SK-MEL-5 (cell line): ENCODE results near the gene RFPL1. TPM values are rescaled to one million over a fixed set of nuclear protein-coding genes. Genes with fewer than 3 reads are reported as not detected.

Experiments used
- DNase-seq: peaks from one replicate; pipeline ENCODE4 v3.0.0-alpha.2; 2016; ENCODE audit warnings: low read depth, low spot score
- in situ Hi-C: cut with HindIII; loops from 2 replicates; pipeline ENCODE4 v1.10.0; 2016; ENCODE audit warnings: low sequenced_read_pairs, high pct_unique_total_duplicates, low pct_unique_long_range_greater_than_20kb
- total RNA-seq: library from RNA; depleted of rRNA; stranded (reverse); fragments of >200 nt; shearing (Covaris generic); gene quantifications from 2 replicates; pipeline ENCODE4 v1.2.3, GENCODE V29; 2014

RFPL1 gene
- total RNA-seq, 1 experiment from 2014 or later = not detected

DNA sequence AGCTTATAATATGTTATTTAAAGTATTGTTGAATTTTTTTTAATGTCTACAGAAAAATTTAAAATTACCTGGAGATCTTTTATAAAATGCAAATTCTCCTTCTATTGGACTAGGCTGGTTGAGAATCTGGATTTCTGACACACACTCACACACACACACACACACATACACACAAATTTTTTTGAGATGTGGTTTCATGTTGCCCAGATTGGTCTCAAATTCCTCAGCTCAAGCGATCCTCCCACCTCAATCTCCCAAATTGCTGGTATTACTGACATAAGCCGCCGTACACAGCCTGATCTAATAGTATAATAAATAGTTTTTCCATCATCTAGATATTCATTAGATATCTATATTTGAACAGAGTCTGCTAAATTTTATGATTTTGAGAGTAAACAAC lies 4.5 kb upstream of the RFPL1 start:
- in situ Hi-C loops = no loop called here
- DNase-seq = no peak

DNA sequence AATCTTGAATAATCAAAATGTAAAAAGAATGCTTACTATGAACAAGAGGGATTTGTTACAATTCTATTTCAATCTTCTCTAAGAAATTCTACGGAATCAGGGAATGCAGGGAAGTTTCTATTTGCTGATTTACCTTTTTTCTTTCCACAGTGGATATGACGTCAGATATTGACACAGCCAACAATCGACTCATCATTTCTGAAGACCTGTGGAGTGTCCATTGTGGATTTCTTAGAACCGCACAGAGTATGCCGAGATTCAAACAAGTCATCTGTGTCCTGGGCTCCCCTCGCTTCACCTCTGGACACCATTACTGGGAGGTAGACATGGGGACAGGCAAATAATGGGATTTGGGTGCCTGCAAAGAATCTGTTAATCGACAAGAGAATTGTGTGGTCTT lies 4.1 kb upstream of the RFPL1 start:
- in situ Hi-C loops = no loop called here
- no peak for DNase-seq

GRCh38 chr22:29435236-29436136 lies 2.9 kb upstream of the RFPL1 start:
- DNase-seq = peak; percentile 74
- in situ Hi-C loops = no loop called here

GRCh38 chr22:29442976-29443375 lies 4.6 kb downstream of the RFPL1 start:
- no peak for DNase-seq
- in situ Hi-C loops = no loop called here

- in situ Hi-C loops = no loop called here
- peak; percentile 40 for DNase-seq
These were observed 5.1 kb downstream of the RFPL1 start for GRCh38 chr22:29443452-29443851.

- peak; percentile 27 for DNase-seq
- in situ Hi-C loops = no loop called here
These were observed 5.7 kb downstream of the RFPL1 start for GRCh38 chr22:29443861-29444792.

DNA sequence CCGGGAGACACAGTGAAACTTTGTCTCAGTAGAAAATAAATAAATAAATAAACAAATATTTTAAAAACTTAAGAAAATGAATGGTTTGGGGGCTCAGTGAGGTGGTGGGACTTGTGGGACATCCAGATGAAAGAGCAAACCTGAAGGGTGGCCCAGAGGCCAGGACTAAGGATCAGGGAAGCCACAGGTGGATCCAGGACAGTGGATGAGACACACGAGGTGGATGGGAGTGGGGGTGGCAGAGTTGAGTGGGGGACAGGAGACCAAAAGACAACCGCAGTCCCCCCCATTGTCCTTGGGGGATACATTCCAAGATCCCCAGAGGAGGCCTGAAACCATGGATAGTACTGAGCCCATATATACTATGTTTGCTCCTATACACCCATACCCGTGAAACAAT lies 7.1 kb downstream of the RFPL1 start:
- no peak for DNase-seq
- in situ Hi-C loops = no loop called here

DNA sequence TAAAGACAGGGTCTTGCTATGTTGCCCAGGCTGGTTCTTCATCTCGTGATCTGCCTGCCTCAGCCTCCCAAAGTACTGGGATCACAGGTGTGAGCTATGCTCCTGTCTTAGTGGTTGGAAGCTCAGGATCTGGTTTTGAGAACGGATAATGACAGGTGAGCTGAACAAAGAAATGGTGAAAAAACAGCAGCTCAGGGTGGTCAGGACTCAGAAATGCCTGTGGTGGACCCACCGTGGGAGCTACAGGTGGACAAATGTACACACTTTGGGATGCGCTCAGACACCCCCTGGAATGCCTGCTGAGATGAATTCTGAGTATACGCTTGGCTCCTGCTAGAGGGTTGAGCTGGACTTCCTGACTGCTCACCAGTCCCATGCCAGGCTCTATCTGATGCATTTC lies 9.5 kb downstream of the RFPL1 start:
- no peak for DNase-seq
- in situ Hi-C loops = no loop called here

GRCh38 chr22:29449296-29449875 lies 11.0 kb downstream of the RFPL1 start:
- in situ Hi-C loops = no loop called here
- DNase-seq = no peak

DNA sequence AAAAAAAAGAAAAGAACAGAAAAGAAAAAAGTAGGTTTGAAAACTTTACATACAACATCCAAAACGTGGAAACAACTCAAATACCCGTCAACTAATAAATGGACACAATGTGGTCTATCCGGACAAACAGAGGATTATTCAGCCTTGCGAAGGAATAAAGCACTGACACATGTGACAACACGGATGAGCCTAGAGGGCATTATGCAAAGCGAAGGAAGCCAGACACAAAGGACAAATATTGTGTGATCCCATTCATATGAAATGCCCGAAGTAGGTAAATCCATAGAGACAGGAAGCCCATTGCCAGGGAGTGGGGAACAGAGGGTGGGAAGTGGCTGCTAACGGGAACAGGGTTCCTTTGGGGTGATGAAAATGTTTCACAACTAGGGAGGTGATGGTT lies 11.8 kb downstream of the RFPL1 start:
- in situ Hi-C loops = no loop called here

GRCh38 chr22:29451863-29452262 lies 13.5 kb downstream of the RFPL1 start:
- no peak for DNase-seq
- in situ Hi-C loops = no loop called here

More for the DNA sequence above, 11.8 kb downstream of the RFPL1 start:
- DNase-seq = peak; percentile 99

DNA sequence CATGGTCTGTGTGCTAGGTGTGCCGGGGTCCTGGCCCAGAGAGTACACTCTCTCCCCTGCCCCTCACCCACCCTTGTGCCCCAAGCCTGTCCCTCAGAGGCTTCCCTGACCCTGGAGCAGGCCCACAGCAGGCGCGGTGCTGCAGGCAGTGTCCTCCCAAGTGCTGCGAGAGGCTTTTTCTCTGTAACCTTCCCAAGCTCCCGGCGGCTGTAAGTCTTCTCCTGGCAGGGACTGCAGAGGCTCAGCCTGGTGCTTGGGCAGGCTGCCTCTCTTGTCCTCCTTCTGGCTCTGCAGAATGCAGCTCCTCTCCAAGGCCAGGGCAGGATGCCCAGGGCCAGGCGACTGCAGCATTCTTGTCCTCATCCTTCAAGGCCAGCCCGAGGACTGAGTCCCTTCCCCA lies 15.9 kb downstream of the RFPL1 start:
- no peak for DNase-seq
- in situ Hi-C loops = no loop called here

DNA sequence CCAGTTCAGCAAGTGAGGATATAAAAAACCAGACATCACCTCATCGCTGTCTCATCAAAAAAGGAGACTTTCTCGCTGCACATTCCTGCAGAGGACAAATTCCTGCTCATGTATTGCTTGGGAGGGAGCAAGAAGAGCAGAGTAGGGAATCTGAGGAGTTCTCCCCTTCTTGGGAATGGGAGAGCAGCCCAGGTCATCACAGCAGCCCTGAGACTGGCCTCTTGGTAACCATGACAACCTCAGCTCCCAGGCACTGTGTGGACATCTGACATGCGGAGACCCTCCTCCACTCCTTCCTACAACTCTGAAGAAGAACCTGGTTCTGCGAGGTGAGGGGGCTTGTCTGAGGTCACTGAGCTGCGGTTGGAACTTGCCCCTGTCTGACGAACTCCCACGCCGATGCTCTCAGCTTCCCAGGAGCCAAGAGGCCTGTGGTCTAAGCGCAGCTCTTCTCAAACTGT lies 17.9 kb downstream of the RFPL1 start:
- in situ Hi-C loops = no loop called here
- DNase-seq = no peak

- in situ Hi-C loops = no loop called here
- peak; percentile 92 for DNase-seq
These were observed 19.3 kb downstream of the RFPL1 start for GRCh38 chr22:29457730-29458129.

GRCh38 chr22:29458551-29458950 lies 20.2 kb downstream of the RFPL1 start:
- in situ Hi-C loops = no loop called here
- no peak for DNase-seq

DNA sequence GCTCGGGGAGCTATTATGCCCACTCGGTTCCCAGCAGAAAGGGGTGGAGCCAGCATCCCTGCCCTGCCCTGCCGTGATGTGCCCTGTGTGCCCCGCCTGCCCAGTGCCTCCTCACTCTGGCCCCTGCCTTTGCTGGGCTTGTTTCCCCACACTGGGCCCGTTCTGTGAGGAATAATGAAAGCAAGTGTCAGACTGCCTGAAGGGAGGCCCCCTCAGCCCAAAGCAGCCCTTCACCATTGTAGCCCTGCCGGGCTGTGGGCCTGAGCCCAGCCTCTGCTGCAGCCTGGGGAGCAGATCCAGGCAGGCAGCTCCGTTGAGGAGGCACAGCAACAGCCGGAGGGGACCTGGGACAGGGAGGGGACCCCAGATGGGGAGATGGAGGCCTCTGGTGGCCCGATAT lies 21.4 kb downstream of the RFPL1 start:
- no peak for DNase-seq
- in situ Hi-C loops = no loop called here

DNA sequence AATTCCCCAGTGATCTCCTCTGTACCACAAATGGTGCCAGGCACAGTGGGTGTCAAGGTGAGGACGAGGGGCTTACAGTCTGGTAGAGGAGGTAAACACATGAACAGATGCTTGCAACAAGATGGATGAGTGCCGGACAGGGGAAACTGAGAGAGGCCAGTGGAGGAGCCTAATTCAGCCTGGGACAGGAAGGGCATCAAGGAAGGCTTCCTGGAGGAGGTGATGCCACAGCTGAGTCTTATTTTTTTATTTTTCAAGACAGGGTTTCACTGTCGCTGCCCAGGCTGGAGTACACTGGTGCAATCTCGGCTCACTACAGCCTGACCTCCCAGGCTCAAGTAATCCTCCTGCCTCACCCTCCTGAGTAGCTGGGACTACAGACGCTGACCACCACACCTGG lies 22.9 kb downstream of the RFPL1 start:
- no peak for DNase-seq
- in situ Hi-C loops = no loop called here

DNA sequence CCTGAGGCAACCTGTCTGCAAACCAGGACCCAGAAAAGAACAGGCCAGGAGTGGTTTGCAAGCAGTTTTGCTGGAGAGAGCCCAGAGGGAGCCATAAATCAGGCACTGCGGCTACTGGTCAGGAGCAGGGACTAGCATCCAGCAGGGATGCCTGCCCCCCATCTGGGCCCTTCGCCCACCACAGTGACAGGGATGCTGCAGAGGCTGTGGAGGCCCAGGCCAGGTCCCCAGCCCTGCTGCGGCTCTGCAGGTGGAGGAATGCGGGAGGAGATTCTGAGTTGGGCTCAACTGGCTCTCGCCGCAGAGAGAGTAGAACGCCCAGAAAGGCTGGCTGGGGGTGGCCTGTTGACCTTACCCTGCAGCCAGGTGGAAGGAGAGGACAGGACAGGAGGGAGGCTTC lies 25.2 kb downstream of the RFPL1 start:
- DNase-seq = no peak
- in situ Hi-C loops = no loop called here
